Progenitor cell of endocrine pancreas (in vitro differentiated cells): ENCODE results near the gene THOC6. TPM values are rescaled to one million over a fixed set of nuclear protein-coding genes. Genes with fewer than 3 reads are reported as not detected.

Experiments
- DNase-seq: peaks from one replicate; pipeline ENCODE4 v3.0.0; 2021; ENCODE audit warnings: low spot score; ENCODE audit not compliant: unreplicated experiment
- H3K27ac Mint-ChIP-seq: 2 replicates; pipeline ENCODE4 v1.8.0; 2021; ENCODE audit warnings: mild to moderate bottlenecking, moderate library complexity, mixed read lengths
- H3K27me3 Mint-ChIP-seq: 2 replicates; pipeline ENCODE4 v1.8.0; 2021; ENCODE audit warnings: mixed read lengths
- H3K36me3 Mint-ChIP-seq: 2 replicates; pipeline ENCODE4 v1.8.0; 2022; ENCODE audit warnings: mixed read lengths; ENCODE audit not compliant: insufficient read depth
- H3K4me1 Mint-ChIP-seq: 2 replicates; pipeline ENCODE4 v1.8.0; 2021; ENCODE audit warnings: low read depth, mixed read lengths
- H3K4me3 Mint-ChIP-seq: 2 replicates; pipeline ENCODE4 v1.8.0; 2021; ENCODE audit warnings: low read depth, mild to moderate bottlenecking, moderate library complexity, mixed read lengths
- H3K9me3 Mint-ChIP-seq: 2 replicates; pipeline ENCODE4 v1.8.0; 2021; ENCODE audit warnings: low read depth, mixed read lengths
- CTCF ChIP-seq: fragments of 200-600 bp; sonication (generic); IDR thresholded peaks from one replicate; pipeline ENCODE4 v1.5.0; 2021; ENCODE audit warnings: antibody characterized with exemption, mild to moderate bottlenecking; ENCODE audit not compliant: unreplicated experiment
- long read RNA-seq: library from polyadenylated mRNA; unstranded; transcript quantifications from one replicate; pipeline ENCODE4 v2.0.0, GENCODE V29; 2020
- total RNA-seq: library from RNA; stranded (reverse); gene quantifications from 2 replicates; pipeline ENCODE4 v1.2.1, GENCODE V29; 2021

Gene THOC6
- 44.1 and 47.4 TPM in 2 replicates for total RNA-seq
- long read RNA-seq, transcript THOC6-202 (13 exons, 1,419 nt): major isoform, 14 of 19 reads
- long read RNA-seq, partial matches to known transcripts: 2 of 19 reads
- long read RNA-seq, other reads (novel, unspliced or antisense): 3 of 19 reads

DNA sequence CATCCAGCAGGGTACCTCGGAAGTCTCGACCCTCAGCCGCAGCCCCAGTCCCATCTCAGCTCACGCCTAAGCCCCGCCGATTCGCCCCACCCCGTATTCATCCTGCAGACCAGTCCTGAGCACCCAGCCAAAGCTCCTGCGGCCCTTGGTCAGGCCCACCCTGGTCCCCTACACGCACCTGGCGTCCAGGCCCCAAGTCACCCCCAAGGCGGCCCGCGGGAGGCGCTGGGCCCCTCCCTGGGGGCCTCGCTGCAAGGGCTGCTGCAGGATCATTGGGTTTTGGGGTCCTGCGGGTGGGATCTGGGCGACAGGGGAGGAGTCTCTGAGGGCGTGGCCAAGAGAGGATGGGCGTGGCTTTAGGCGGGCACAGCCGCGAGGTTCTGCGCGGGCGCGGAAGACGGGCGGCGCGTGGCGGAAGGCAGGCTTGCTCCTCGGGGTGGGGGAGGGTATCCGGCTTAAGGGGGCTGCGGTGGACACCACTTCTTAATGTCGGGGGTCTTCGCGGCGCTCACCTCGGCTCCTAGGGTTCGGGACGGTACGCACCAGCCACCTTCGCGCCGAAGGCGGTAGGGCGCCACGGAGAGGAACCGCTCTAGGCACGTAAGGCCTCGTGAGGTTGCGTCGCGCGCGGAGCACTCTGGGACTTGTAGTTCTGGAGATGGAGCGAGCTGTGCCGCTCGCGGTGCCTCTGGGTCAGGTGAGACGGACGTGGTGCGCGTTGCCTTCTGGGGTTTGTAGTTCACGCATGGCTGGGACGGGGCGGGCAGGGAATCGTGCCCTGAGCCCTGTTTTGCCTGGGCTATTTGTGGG is at the start of gene THOC6, which contains the start of gene HCFC1R1:
Gene THOC6, plus strand, starts transcription at position 367 of the 810 bp plus-strand sequence. Its CDS starts 292 bp downstream, at position 659.
Gene HCFC1R1, minus strand, starts transcription at position 274 of the 810 bp plus-strand sequence. Its CDS starts 1 bp downstream, at position 273.
- peak; percentile 86 for DNase-seq
- Mint-ChIP-seq H3K27me3 (no peaks in the 10 kb centered on the region), H3K9me3 (no peaks in the 10 kb centered on the region), H3K36me3 (peaks cover 5% of the 10 kb centered on the region), H3K4me3 (peak within 1 kb of the TSS; percentile 91), H3K4me1 (peaks cover 27% of the 10 kb centered on the region), H3K27ac (peak within 1 kb of the TSS; percentile 99)
- no peak for TF ChIP-seq CTCF

DNA sequence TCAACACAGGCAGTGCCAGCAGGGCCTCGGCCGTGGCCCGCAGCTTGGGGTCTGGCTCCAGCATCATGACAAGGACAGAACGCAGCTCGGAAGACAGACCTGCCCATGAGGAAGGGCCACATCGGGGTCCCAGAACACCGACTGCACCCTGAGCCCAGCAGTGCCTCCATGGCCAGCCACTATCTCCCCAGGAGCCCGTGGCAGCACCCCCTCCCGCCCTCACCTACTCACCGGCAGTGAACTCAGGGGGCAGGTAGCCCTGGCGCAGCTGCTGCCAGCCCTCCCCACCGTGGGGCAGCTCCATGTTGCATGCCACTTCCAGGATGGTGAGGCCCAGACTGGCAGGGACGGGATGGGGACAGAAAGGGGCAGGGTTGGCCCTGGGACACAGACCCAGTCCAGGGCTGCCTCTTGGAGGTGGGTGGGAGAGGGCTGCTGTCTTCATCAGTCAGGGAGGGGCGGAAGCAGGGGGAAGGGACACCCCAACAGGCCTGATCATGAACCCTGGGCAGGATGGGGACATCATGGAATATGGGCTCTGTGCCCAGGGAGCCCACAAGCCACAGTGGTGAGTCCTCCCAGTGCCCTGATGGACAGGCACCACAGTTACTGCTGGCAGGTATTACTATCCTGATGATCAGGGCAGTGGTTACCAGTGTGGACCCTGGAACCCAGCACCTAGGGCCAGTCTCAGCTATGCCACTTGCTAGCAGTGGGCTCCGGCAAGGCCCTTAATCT is 49.3 kb upstream of the THOC6 start:
- no peak for DNase-seq
- Mint-ChIP-seq H3K9me3 (no peaks in the 10 kb centered on the region), H3K27ac (no peak overlapping the region), H3K4me3 (no peak overlapping the region), H3K27me3 (peaks cover 7% of the 10 kb centered on the region), H3K4me1 (no peaks in the 10 kb centered on the region), H3K36me3 (no peaks in the 10 kb centered on the region)
- TF ChIP-seq CTCF: no peak

DNA sequence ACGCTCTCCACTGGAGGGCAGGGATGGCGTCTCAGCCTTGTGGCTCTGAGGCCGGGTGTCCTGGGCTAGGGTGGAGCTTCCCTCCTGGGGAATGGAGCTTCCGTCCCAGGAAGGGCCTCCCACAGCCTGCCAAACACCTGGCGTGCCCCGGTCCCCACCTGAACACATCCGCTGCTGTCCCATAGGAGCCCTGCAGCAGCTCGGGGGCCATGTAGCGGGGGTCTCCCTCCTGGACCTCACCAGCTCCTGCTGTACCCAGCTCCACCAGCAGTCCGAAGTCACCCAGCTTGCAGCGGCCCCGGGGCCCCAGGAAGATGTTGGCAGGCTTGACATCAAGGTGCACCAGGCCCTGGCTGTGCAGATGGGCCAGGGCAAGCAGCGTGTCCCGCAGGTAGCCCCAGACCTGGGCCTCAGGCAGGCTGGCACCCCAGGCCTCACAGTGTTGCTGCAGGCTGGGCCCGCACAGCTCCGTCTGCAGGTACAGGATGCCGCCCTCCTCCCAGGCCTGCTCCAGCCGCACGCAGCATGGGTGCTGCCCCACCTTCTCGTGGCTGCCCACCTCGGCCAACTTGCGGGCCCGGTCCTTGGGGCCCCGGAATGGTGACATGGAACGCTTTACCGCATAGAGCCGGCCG is 48.6 kb upstream of the THOC6 start:
- Mint-ChIP-seq H3K27me3 (peaks cover 7% of the 10 kb centered on the region), H3K36me3 (no peaks in the 10 kb centered on the region), H3K4me3 (no peak overlapping the region), H3K9me3 (no peaks in the 10 kb centered on the region), H3K27ac (no peak overlapping the region), H3K4me1 (no peaks in the 10 kb centered on the region)
- DNase-seq: no peak
- no peak for TF ChIP-seq CTCF

DNA sequence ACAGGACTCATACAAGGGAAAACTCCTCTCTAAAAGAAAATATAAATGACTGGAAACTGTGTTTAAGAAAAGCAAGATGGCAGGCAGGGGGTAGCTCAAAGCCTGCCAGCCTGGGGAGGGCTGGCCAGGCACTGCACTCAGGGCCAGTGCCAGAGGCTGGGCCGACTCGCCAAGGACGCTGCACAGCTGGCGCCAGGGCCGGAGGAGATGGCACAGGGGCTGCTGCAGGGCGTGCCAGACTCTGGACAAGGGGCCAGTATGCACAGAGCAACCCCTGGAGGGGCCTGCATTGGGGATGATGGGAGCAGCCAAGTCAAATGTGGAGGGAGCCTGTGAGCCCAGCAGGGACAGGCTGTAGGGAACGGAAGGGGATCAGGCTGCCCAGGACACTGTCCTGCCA is 47.6 kb upstream of the THOC6 start:
- H3K27ac Mint-ChIP-seq: no peak overlapping the region
- H3K4me3 Mint-ChIP-seq: no peak overlapping the region
- H3K4me1 Mint-ChIP-seq: peaks cover 3% of the 10 kb centered on the region
- peaks cover 2% of the 10 kb centered on the region for H3K27me3 Mint-ChIP-seq
- H3K36me3 Mint-ChIP-seq: no peaks in the 10 kb centered on the region
- DNase-seq: no peak
- no peak for TF ChIP-seq CTCF
- no peaks in the 10 kb centered on the region for H3K9me3 Mint-ChIP-seq

- no peak overlapping the region for H3K27ac Mint-ChIP-seq
- H3K27me3 Mint-ChIP-seq: peaks cover 2% of the 10 kb centered on the region
- H3K36me3 Mint-ChIP-seq: no peaks in the 10 kb centered on the region
- no peak for TF ChIP-seq CTCF
- H3K4me3 Mint-ChIP-seq: no peak overlapping the region
- H3K4me1 Mint-ChIP-seq: peaks cover 8% of the 10 kb centered on the region
- no peaks in the 10 kb centered on the region for H3K9me3 Mint-ChIP-seq
- DNase-seq: no peak
Observed at GRCh38 chr16:2976673-2977072, 47.2 kb upstream of the THOC6 start.
